ENCODE results near the gene BLVRB.
A peak's percentile ranks its signal among the peaks of the same experiment; 100 is the strongest.
"Not testable (repeated sequence)": the region's sequence is repeated elsewhere in the genome, so short reads cannot be mapped to it uniquely, and the experiment has no call there.

BLVRB gene

GRCh38 chr19:40449506-40449905 lies 16.0 kb downstream of the BLVRB start:
- no peak for DNase-seq (ENCODE audit: low read depth)

- no peak for DNase-seq (ENCODE audit: low read depth)
Measured at GRCh38 chr19:40446263-40446784, 19.2 kb downstream of the BLVRB start.

GRCh38 chr19:40445780-40446262 lies 19.7 kb downstream of the BLVRB start:
- no peak for DNase-seq (ENCODE audit: low read depth)

- DNase-seq (ENCODE audit: low read depth) = no peak
Measured at GRCh38 chr19:40444825-40445312, 20.7 kb downstream of the BLVRB start.

- peak; percentile 98 for DNase-seq (ENCODE audit: low read depth)
Measured at GRCh38 chr19:40444000-40444824, 21.3 kb downstream of the BLVRB start, which contains the start of gene SERTAD3. TSS of gene SERTAD3 (minus strand) at chr19:40444335. CDS start at chr19:40442080, 2,255 bp downstream.

- DNase-seq (ENCODE audit: low read depth) = peak; percentile 98
Measured at GRCh38 chr19:40443131-40443999, 22.2 kb downstream of the BLVRB start.

- DNase-seq (ENCODE audit: low read depth) = no peak
Measured at GRCh38 chr19:40442328-40443130, 23.0 kb downstream of the BLVRB start.

GRCh38 chr19:40441719-40442253 lies 23.8 kb downstream of the BLVRB start:
- DNase-seq (ENCODE audit: low read depth) = no peak

GRCh38 chr19:40438284-40438683 lies 27.3 kb downstream of the BLVRB start:
- DNase-seq (ENCODE audit: low read depth) = no peak

- DNase-seq (ENCODE audit: low read depth) = peak; percentile 40
Measured at GRCh38 chr19:40433391-40434216, 31.9 kb downstream of the BLVRB start.

- not testable (repeated sequence) for DNase-seq (ENCODE audit: low read depth)
Measured at GRCh38 chr19:40432760-40433159, 32.8 kb downstream of the BLVRB start.

GRCh38 chr19:40431698-40432097 lies 33.8 kb downstream of the BLVRB start:
- DNase-seq (ENCODE audit: low read depth) = no peak

- not testable (repeated sequence) for DNase-seq (ENCODE audit: low read depth)
Measured at GRCh38 chr19:40430242-40430641, 35.3 kb downstream of the BLVRB start.

- not testable (repeated sequence) for DNase-seq (ENCODE audit: low read depth)
Measured at GRCh38 chr19:40428197-40428596, 37.3 kb downstream of the BLVRB start.

- DNase-seq (ENCODE audit: low read depth) = peak; percentile 100
Measured at GRCh38 chr19:40425450-40426287, 39.9 kb downstream of the BLVRB start, which contains the start of gene SERTAD1. TSS of gene SERTAD1 (minus strand) at chr19:40425992. CDS start at chr19:40423546, 2,446 bp downstream.

GRCh38 chr19:40424637-40425449 lies 40.7 kb downstream of the BLVRB start:
- DNase-seq (ENCODE audit: low read depth) = no peak

GRCh38 chr19:40423938-40424337 lies 41.6 kb downstream of the BLVRB start:
- no peak for DNase-seq (ENCODE audit: low read depth)
